Mesenchymal stem cell (in vitro differentiated cells and primary cell): Measurements from ENCODE around the gene CR1.
"Not testable (repeated sequence)": the region's sequence is repeated elsewhere in the genome, so short reads cannot be mapped to it uniquely, and the experiment has no call there.

Experiments
- DNase-seq: peaks from one replicate; pipeline ENCODE4 v3.0.0-alpha.2; 2013
- H2AFZ ChIP-seq: one replicate; pipeline ENCODE4 v1.6.1; 2013; ENCODE audit warnings: low read depth, mild to moderate bottlenecking, control low read depth, inconsistent platforms, low read length, moderate library complexity
- H2AK5ac ChIP-seq: 2 replicates; pipeline ENCODE4 v1.6.1; 2013; ENCODE audit warnings: low read length, moderate library complexity, mild to moderate bottlenecking, inconsistent platforms; ENCODE audit not compliant: severe bottlenecking
- H2BK120ac ChIP-seq: one replicate; pipeline ENCODE4 v1.6.1; 2013; ENCODE audit warnings: low read depth, mild to moderate bottlenecking, inconsistent platforms, low read length, moderate library complexity
- H2BK12ac ChIP-seq, 2 experiments: one replicate each; pipeline ENCODE4 v1.6.1; 2013; ENCODE audit warnings: inconsistent platforms in 2 of 2, low read length in 2 of 2, mild to moderate bottlenecking in 2 of 2, moderate library complexity in 2 of 2, control low read depth in 1 of 2
- H2BK15ac ChIP-seq: one replicate; pipeline ENCODE4 v1.6.1; 2013; ENCODE audit warnings: mild to moderate bottlenecking, low read depth, inconsistent platforms; ENCODE audit not compliant: poor library complexity, severe bottlenecking
- H2BK5ac ChIP-seq: 2 replicates; pipeline ENCODE4 v1.6.1; 2013; ENCODE audit warnings: low read depth, mild to moderate bottlenecking, low read length, control low read depth, inconsistent platforms; ENCODE audit not compliant: poor library complexity, severe bottlenecking
- H3K14ac ChIP-seq, 2 experiments: one replicate each; pipeline ENCODE4 v1.6.1; 2013; ENCODE audit warnings: inconsistent platforms in 2 of 2, low read length in 2 of 2, control low read depth in 1 of 2, mild to moderate bottlenecking in 1 of 2, moderate library complexity in 1 of 2
- H3K18ac ChIP-seq, 2 experiments: one replicate each; pipeline ENCODE4 v1.6.1; 2013; ENCODE audit warnings: inconsistent platforms in 2 of 2, low read length in 2 of 2, control low read depth in 1 of 2, low read depth in 1 of 2, mild to moderate bottlenecking in 1 of 2
- H3K23ac ChIP-seq, 2 experiments: one replicate each; pipeline ENCODE4 v1.6.1; 2013; ENCODE audit warnings: inconsistent platforms in 2 of 2, low read length in 2 of 2, mild to moderate bottlenecking in 2 of 2, moderate library complexity in 2 of 2, control low read depth in 1 of 2
- H3K27ac ChIP-seq: 2 replicates; pipeline ENCODE4 v1.5.1; 2013; ENCODE audit warnings: mild to moderate bottlenecking, moderate library complexity, low read length, control low read depth, inconsistent platforms; ENCODE audit not compliant: poor library complexity, severe bottlenecking
- H3K27me3 ChIP-seq, 2 experiments: 2 replicates each; pipeline versions ENCODE4 v1.6.1 to v1.7.0; 2013; ENCODE audit warnings: low read length in 2 of 2, mild to moderate bottlenecking in 2 of 2, moderate library complexity in 2 of 2, control low read depth in 1 of 2, inconsistent platforms in 1 of 2; ENCODE audit not compliant: control insufficient read depth in 1 of 2, insufficient read depth in 1 of 2
- H3K36me3 ChIP-seq, 2 experiments: 2 replicates each; pipeline versions ENCODE4 v1.6.1 to v1.7.0; 2013; ENCODE audit warnings: low read length in 2 of 2, control low read depth in 1 of 2, inconsistent platforms in 1 of 2, low read depth in 1 of 2, mild to moderate bottlenecking in 1 of 2; ENCODE audit not compliant: insufficient read depth in 2 of 2, control insufficient read depth in 1 of 2
- H3K4ac ChIP-seq, 2 experiments: one replicate each; pipeline ENCODE4 v1.6.1; 2013; ENCODE audit warnings: inconsistent platforms in 2 of 2, low read length in 2 of 2, mild to moderate bottlenecking in 2 of 2, moderate library complexity in 2 of 2, control low read depth in 1 of 2, low read depth in 1 of 2
- H3K4me1 ChIP-seq: 2 replicates; pipeline ENCODE4 v1.6.1; 2013; ENCODE audit warnings: low read depth, low read length, control low read depth; ENCODE audit not compliant: control insufficient read depth, insufficient read depth
- H3K4me2 ChIP-seq: 2 replicates; pipeline ENCODE4 v1.6.1; 2013; ENCODE audit warnings: low read length, mild to moderate bottlenecking, inconsistent platforms; ENCODE audit not compliant: poor library complexity, severe bottlenecking
- H3K4me3 ChIP-seq, 2 experiments: 2 replicates each; pipeline versions ENCODE4 v1.5.1 to v1.7.0; 2013; ENCODE audit warnings: low read length in 2 of 2, mild to moderate bottlenecking in 2 of 2, control low read depth in 1 of 2, low read depth in 1 of 2; ENCODE audit not compliant: insufficient read depth in 1 of 2
- H3K79me1 ChIP-seq: replicated peaks from 2 replicates; pipeline ENCODE4 v1.6.1; 2013; ENCODE audit warnings: mild to moderate bottlenecking, control low read depth, low read length, inconsistent platforms; ENCODE audit not compliant: poor library complexity, severe bottlenecking
- H3K9ac ChIP-seq: 2 replicates; pipeline ENCODE4 v1.7.0; 2013; ENCODE audit warnings: mild to moderate bottlenecking, low read length, moderate library complexity
- H3K9me3 ChIP-seq: 2 replicates; pipeline ENCODE4 v1.7.0; 2013; ENCODE audit warnings: mild to moderate bottlenecking, low read length; ENCODE audit not compliant: control insufficient read depth
- H4K8ac ChIP-seq: one replicate; pipeline ENCODE4 v1.6.1; 2013; ENCODE audit warnings: inconsistent platforms, mild to moderate bottlenecking, low read length, moderate library complexity
- H4K91ac ChIP-seq: one replicate; pipeline ENCODE4 v1.6.1; 2013; ENCODE audit warnings: mild to moderate bottlenecking, low read length, inconsistent platforms
- whole genome bisulfite sequencing: methylation state at CpG from one replicate; pipeline ENCODE4 v1.1.7; 2013; ENCODE audit warnings: mixed read lengths; 5-methylcytosine and 5-hydroxymethylcytosine counted together

Gene CR1

GRCh38 chr1:207625504-207626071, 129.6 kb downstream of the CR1 start:
- H3K4me3 ChIP-seq, H3K4me1 ChIP-seq, H4K91ac ChIP-seq, H2AK5ac ChIP-seq, H3K27me3 ChIP-seq, H2BK15ac ChIP-seq, H3K23ac ChIP-seq, H3K4ac ChIP-seq, H2BK120ac ChIP-seq, H3K14ac ChIP-seq, H3K27ac ChIP-seq, H3K4me2 ChIP-seq, H3K9me3 ChIP-seq, H4K8ac ChIP-seq, H3K9ac ChIP-seq, H3K36me3 ChIP-seq, H3K79me1 ChIP-seq, H2BK12ac ChIP-seq, DNase-seq, H2AFZ ChIP-seq, H3K18ac ChIP-seq, H2BK5ac ChIP-seq: not testable (repeated sequence)
- WGBS, result no CpG with 5 or more reads among the region's 1 CpG

GRCh38 chr1:207626972-207627337, 131.0 kb downstream of the CR1 start:
- Histone ChIP-seq H2BK12ac (no peak overlapping the region), H3K4me1 (no peaks in the 10 kb centered on the region), H2BK120ac (no peak overlapping the region), H3K36me3 (no peaks in the 10 kb centered on the region), H2BK5ac (no peak overlapping the region), H3K4me2 (no peak overlapping the region), H3K23ac (no peak overlapping the region), H4K91ac (no peak overlapping the region), H3K18ac (no peak overlapping the region), H2AFZ (no peak overlapping the region), H3K4ac (no peak overlapping the region), H3K4me3 (no peak overlapping the region), H3K9ac (no peak overlapping the region), H2BK15ac (no peak overlapping the region), H2AK5ac (no peak overlapping the region), H3K79me1 (no peaks in the 10 kb centered on the region), H3K27me3 (no peaks in the 10 kb centered on the region), H3K9me3 (no peaks in the 10 kb centered on the region), H3K27ac (no peak overlapping the region), H3K14ac (no peak overlapping the region), H4K8ac (no peak overlapping the region)
- 100% methylated on average over 1 of the region's 1 CpG for WGBS
- DNase-seq, result no peak

- Histone ChIP-seq H3K4me1 (no peaks in the 10 kb centered on the region), H3K27me3 (no peaks in the 10 kb centered on the region), H3K4me2 (no peak overlapping the region), H2BK5ac (no peak overlapping the region), H4K8ac (no peak overlapping the region), H3K4ac (no peak overlapping the region), H3K9ac (no peak overlapping the region), H2AK5ac (no peak overlapping the region), H3K9me3 (no peaks in the 10 kb centered on the region), H2BK12ac (no peak overlapping the region), H3K14ac (no peak overlapping the region), H3K18ac (no peak overlapping the region), H3K27ac (no peak overlapping the region), H3K23ac (no peak overlapping the region), H4K91ac (no peak overlapping the region), H3K79me1 (no peaks in the 10 kb centered on the region), H2BK120ac (no peak overlapping the region), H2AFZ (no peak overlapping the region), H3K36me3 (no peaks in the 10 kb centered on the region), H3K4me3 (no peak overlapping the region), H2BK15ac (no peak overlapping the region)
- WGBS, result 100% methylated on average over 2 of the region's 2 CpGs
- no peak for DNase-seq
These were observed 131.5 kb downstream of the CR1 start for GRCh38 chr1:207627496-207627895.

- H3K4ac ChIP-seq, result no peak overlapping the region
- H3K9ac ChIP-seq, result no peak overlapping the region
- H2BK12ac ChIP-seq, result no peak overlapping the region
- no peak overlapping the region for H3K14ac ChIP-seq
- H3K4me2 ChIP-seq, result no peak overlapping the region
- H3K79me1 ChIP-seq, result no peaks in the 10 kb centered on the region
- no peaks in the 10 kb centered on the region for H3K36me3 ChIP-seq
- WGBS, result no CpG with 5 or more reads among the region's 5 CpGs
- H3K18ac ChIP-seq, result no peak overlapping the region
- H3K27me3 ChIP-seq, result no peaks in the 10 kb centered on the region
- H3K9me3 ChIP-seq, result no peaks in the 10 kb centered on the region
- H2BK15ac ChIP-seq, result no peak overlapping the region
- no peak overlapping the region for H2BK5ac ChIP-seq
- H3K4me1 ChIP-seq, result no peaks in the 10 kb centered on the region
- H4K91ac ChIP-seq, result no peak overlapping the region
- H2AFZ ChIP-seq, result no peak overlapping the region
- no peak for DNase-seq
- no peak overlapping the region for H4K8ac ChIP-seq
- no peak overlapping the region for H3K27ac ChIP-seq
- H3K4me3 ChIP-seq, result no peak overlapping the region
- no peak overlapping the region for H2AK5ac ChIP-seq
- no peak overlapping the region for H3K23ac ChIP-seq
- H2BK120ac ChIP-seq, result no peak overlapping the region
These were observed 132.8 kb downstream of the CR1 start for GRCh38 chr1:207628776-207629175.
